H1 (cell line): ENCODE measurements around the gene SHANK1.

Experiments used
- CHD1 ChIP-seq: IDR thresholded peaks from 2 replicates; pipeline ENCODE4 v1.6.1; 2012; ENCODE audit warnings: low read depth, low read length, improper control_type of control experiment
- CREB1 ChIP-seq: IDR thresholded peaks from 2 replicates; pipeline ENCODE4 v1.6.1; 2012; ENCODE audit warnings: inconsistent platforms
- HDAC6 ChIP-seq: IDR thresholded peaks from one replicate; pipeline ENCODE4 v1.7.1; 2012; ENCODE audit warnings: low read depth, mild to moderate bottlenecking, inconsistent platforms, low read length, moderate library complexity
- KDM5A ChIP-seq: fragments of 200-600 bp; IDR thresholded peaks from 2 replicates; pipeline ENCODE4 v1.7.1; 2012; ENCODE audit warnings: mild to moderate bottlenecking, low read length, inconsistent platforms, mixed read lengths
- NANOG ChIP-seq: IDR thresholded peaks from 2 replicates; pipeline ENCODE4 v1.6.1; 2011; ENCODE audit warnings: low read length, low read depth, mild to moderate bottlenecking, inconsistent platforms; ENCODE audit not compliant: insufficient read depth, poor library complexity, severe bottlenecking
- SIN3A ChIP-seq, 2 experiments: IDR thresholded peaks in 1 of 2; conservative IDR thresholded peaks in 1 of 2; 2 replicates each; pipeline ENCODE4 v1.6.1; 2011 to 2012; ENCODE audit warnings: low read length in 2 of 2, improper control_type of control experiment in 1 of 2, low read depth in 1 of 2, mild to moderate bottlenecking in 1 of 2
- TCF12 ChIP-seq: IDR thresholded peaks from 2 replicates; pipeline ENCODE4 v1.6.1; 2011; ENCODE audit warnings: low read depth, mild to moderate bottlenecking, low read length
- TF ChIP-seq, protein P1 (sequence below), 3 experiments: IDR thresholded peaks; 1 replicate in 2 of 3; 2 replicates in 1 of 3; pipeline versions ENCODE4 v1.5.1 to v1.6.1; 2011; ENCODE audit warnings: low read length in 3 of 3, mild to moderate bottlenecking in 3 of 3, inconsistent platforms in 2 of 3, low read depth in 1 of 3, moderate library complexity in 1 of 3; ENCODE audit not compliant: insufficient read depth in 1 of 3; ENCODE audit errors: control extremely low read depth in 1 of 3

DNA sequence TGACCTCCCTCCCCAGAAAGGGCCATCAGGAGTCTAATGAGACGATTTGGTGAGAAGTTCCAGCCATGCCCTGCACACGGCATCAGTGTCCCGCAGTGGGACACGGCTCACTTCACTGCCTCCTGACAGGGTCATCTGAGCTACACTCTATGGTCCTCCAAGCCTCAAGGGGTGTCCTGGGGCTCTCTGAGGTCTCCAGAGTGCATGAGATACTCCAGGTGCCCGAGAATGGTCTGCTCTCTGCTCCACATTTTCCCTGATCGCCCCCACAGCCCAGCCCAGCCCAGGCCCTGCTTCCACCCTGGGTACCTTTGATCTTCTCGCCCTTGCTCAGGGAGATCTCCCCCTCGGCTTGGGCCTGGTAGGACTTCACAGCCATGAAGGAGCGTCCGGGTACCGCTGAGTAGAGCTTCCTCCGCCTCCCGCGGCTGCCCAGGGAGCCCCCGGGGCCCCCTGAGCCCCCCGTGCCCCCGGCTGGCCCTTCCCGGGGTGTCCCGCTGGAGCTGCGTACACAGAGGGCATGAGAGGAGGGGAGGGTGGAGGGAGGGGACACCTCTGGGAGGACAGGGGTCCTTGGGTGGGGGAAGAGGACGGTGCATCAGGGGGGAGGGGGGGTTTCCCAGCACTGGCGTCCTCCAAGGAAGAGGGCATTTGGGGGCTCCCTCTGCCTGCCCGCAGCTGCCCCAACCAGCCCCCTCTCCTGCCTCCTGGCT lies 17.3 kb downstream of the SHANK1 start:
- TF ChIP-seq SIN3A (conservative IDR thresholded peaks at IDR 0.05 in 1 of 2, IDR thresholded peaks at IDR 0.05 in 1 of 2; ENCODE audit: low read depth in 1 of 2, low read length in 2 of 2) (no peak), NANOG (no peak), CHD1 (no peak), TCF12 (no peak), HDAC6 (no peak), CREB1 (no peak), KDM5A (no peak)
- TF ChIP-seq, protein P1, sequence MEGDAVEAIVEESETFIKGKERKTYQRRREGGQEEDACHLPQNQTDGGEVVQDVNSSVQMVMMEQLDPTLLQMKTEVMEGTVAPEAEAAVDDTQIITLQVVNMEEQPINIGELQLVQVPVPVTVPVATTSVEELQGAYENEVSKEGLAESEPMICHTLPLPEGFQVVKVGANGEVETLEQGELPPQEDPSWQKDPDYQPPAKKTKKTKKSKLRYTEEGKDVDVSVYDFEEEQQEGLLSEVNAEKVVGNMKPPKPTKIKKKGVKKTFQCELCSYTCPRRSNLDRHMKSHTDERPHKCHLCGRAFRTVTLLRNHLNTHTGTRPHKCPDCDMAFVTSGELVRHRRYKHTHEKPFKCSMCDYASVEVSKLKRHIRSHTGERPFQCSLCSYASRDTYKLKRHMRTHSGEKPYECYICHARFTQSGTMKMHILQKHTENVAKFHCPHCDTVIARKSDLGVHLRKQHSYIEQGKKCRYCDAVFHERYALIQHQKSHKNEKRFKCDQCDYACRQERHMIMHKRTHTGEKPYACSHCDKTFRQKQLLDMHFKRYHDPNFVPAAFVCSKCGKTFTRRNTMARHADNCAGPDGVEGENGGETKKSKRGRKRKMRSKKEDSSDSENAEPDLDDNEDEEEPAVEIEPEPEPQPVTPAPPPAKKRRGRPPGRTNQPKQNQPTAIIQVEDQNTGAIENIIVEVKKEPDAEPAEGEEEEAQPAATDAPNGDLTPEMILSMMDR (IDR thresholded peaks at IDR 0.05; ENCODE audit: control extremely low read depth in 1 of 3, insufficient read depth in 1 of 3, low read depth in 1 of 3, low read length in 3 of 3), result no peak
